Measurements from ENCODE around the gene DPM3. TPM values are rescaled to one million over a fixed set of nuclear protein-coding genes. Genes with fewer than 3 reads are reported as not detected.

The DPM3 gene
- total and polyA plus RNA-seq, 9 of the 15 experiments (the other 6 are each of a cell fraction or from before 2014, with no cell fraction given) = 3.7 to 120 (median 36.4) TPM

GRCh38 chr1:155139895-155140629, at the start of gene DPM3 (continued):
- TF ChIP-seq SLC30A9 (CRISPR knock-in tag; IDR thresholded peaks at IDR 0.05) (no peak), ERF (CRISPR knock-in tag; IDR thresholded peaks at IDR 0.05) (no peak; the same call in 1 of the 2 replicates), KHSRP (IDR thresholded peaks at IDR 0.05) (no peak), ZNF696 (CRISPR knock-in tag; conservative IDR thresholded peaks at IDR 0.05) (no peak), HDAC8 (tag; IDR thresholded peaks at IDR 0.05) (no peak), CBX2 (IDR thresholded peaks at IDR 0.05; ENCODE audit: insufficient read depth, low read length, poor library complexity, severe bottlenecking) (no peak), TRIM28 (IDR thresholded peaks at IDR 0.05) (no peak), RFX7 (CRISPR knock-in tag; IDR thresholded peaks at IDR 0.05) (no peak), IRF9 (tag; IDR thresholded peaks at IDR 0.05) (no peak), RBBP5 (IDR thresholded peaks at IDR 0.05; ENCODE audit: borderline replicate concordance, insufficient read depth, low read length, poor library complexity, severe bottlenecking) (peak; percentile 84), ZEB2 (IDR thresholded peaks at IDR 0.05) (peak; percentile 85), CHAMP1 (IDR thresholded peaks at IDR 0.05) (no peak), NFIX (CRISPR knock-in tag; IDR thresholded peaks at IDR 0.05; ENCODE audit: low read depth) (no peak), MAZ (CRISPR knock-in tag; conservative IDR thresholded peaks at IDR 0.05 in 1 of 2, IDR thresholded peaks at IDR 0.05 in 1 of 2) (peak; percentile 70 to 73), ZNF398 (CRISPR knock-in tag; IDR thresholded peaks at IDR 0.05) (no peak), POLR3G (IDR thresholded peaks at IDR 0.05; ENCODE audit: extremely low read depth, insufficient read length, insufficient replicate concordance) (no peak), ZNF551 (CRISPR knock-in tag; IDR thresholded peaks at IDR 0.05) (no peak), ESRRA (IDR thresholded peaks at IDR 0.05; ENCODE audit: borderline replicate concordance, low read depth) (no peak), NR3C1 (CRISPR knock-in tag; IDR thresholded peaks at IDR 0.05) (no peak), DACH1 (IDR thresholded peaks at IDR 0.05; ENCODE audit: partially characterized antibody) (no peak), CTBP1 (IDR thresholded peaks at IDR 0.05; ENCODE audit: borderline replicate concordance) (no peak), EHMT2 (IDR thresholded peaks at IDR 0.05) (no peak), SNIP1 (IDR thresholded peaks at IDR 0.05; ENCODE audit: low read depth) (no peak), CREM (IDR thresholded peaks at IDR 0.05; ENCODE audit: low read depth) (peak; percentile 85), NBN (IDR thresholded peaks at IDR 0.05; ENCODE audit: low read depth) (0 out of 2 replicates have a peak, but pooled peaks have one; percentile 24), HNRNPK (IDR thresholded peaks at IDR 0.05; ENCODE audit: low read depth, low read length, poor library complexity, severe bottlenecking) (no peak)

All from K562 (cell line).